Activated T-helper 1 cell treated with anti-CD3 and anti-CD28 coated beads, Interleukin-2, amount 50 U/mL, for 16 hours (primary cell): ENCODE results near the gene NPPA.

ENCODE experiments used
- DNase-seq, 2 donors: peaks; one replicate each; pipeline ENCODE4 v3.0.0-alpha.2; 2020; ENCODE audit warnings: low read depth in 1 of 2, low spot score in 1 of 2

The NPPA gene

GRCh38 chr1:11845641-11846335 is 1.8 kb downstream of the NPPA start:
- no peak for DNase-seq

GRCh38 chr1:11842154-11843041 is 5.2 kb downstream of the NPPA start:
- no peak for DNase-seq

GRCh38 chr1:11841245-11842153 is 6.1 kb downstream of the NPPA start:
- DNase-seq, result no peak

GRCh38 chr1:11839727-11840705 is 7.6 kb downstream of the NPPA start:
- DNase-seq, result no peak

GRCh38 chr1:11838349-11839272 is 9.0 kb downstream of the NPPA start:
- peak; percentile 54 to 58 for DNase-seq

- no peak for DNase-seq
Observed at GRCh38 chr1:11837767-11838348, 9.7 kb downstream of the NPPA start.

GRCh38 chr1:11836955-11837766 is 10.4 kb downstream of the NPPA start:
- no peak for DNase-seq

GRCh38 chr1:11835441-11836225 is 11.9 kb downstream of the NPPA start:
- no peak for DNase-seq

- DNase-seq, result no peak
Observed at GRCh38 chr1:11833900-11834299, 13.7 kb downstream of the NPPA start.

- DNase-seq, result no peak
Observed at GRCh38 chr1:11833497-11833896, 14.1 kb downstream of the NPPA start.

GRCh38 chr1:11831945-11832725 is 15.4 kb downstream of the NPPA start:
- DNase-seq, result no peak

GRCh38 chr1:11828511-11828910 is 19.1 kb downstream of the NPPA start:
- no peak for DNase-seq

- no peak for DNase-seq
Observed at GRCh38 chr1:11826946-11827345, 20.6 kb downstream of the NPPA start.

GRCh38 chr1:11825131-11825530 is 22.5 kb downstream of the NPPA start:
- DNase-seq, result no peak

GRCh38 chr1:11823366-11824137 is 24.0 kb downstream of the NPPA start:
- no peak for DNase-seq

GRCh38 chr1:11822091-11822490 is 25.5 kb downstream of the NPPA start:
- no peak for DNase-seq
